Measurements from ENCODE around the gene SLCO4A1. TPM values are rescaled to one million over a fixed set of nuclear protein-coding genes. Genes with fewer than 3 reads are reported as not detected.
A peak's percentile ranks its signal among the peaks of the same experiment; 100 is the strongest.

Gene SLCO4A1
- total RNA-seq, 1 donor from 2014 or later, result 26.5 TPM

GRCh38 chr20:62688855-62689460 lies 46.7 kb downstream of the SLCO4A1 start:
- DNase-seq, result no peak
- H3K4me3 Mint-ChIP-seq (ENCODE audit: unreplicated experiment), result no peak overlapping the region
- no peak overlapping the region for H3K27ac Mint-ChIP-seq (ENCODE audit: unreplicated experiment)
- TF ChIP-seq CTCF (IDR thresholded peaks at IDR 0.05; ENCODE audit: partially characterized antibody, unreplicated experiment), result peak; percentile 26
- H3K27me3 Mint-ChIP-seq (ENCODE audit: unreplicated experiment), result peaks cover 7% of the 10 kb centered on the region
- peaks cover 3% of the 10 kb centered on the region for H3K9me3 Mint-ChIP-seq (ENCODE audit: unreplicated experiment)
- H3K4me1 Mint-ChIP-seq (ENCODE audit: low read depth, unreplicated experiment), result peaks cover 37% of the 10 kb centered on the region
- H3K36me3 Mint-ChIP-seq (ENCODE audit: unreplicated experiment), result no peaks in the 10 kb centered on the region

- no peak overlapping the region for H3K27ac Mint-ChIP-seq (ENCODE audit: unreplicated experiment)
- no peak overlapping the region for H3K4me3 Mint-ChIP-seq (ENCODE audit: unreplicated experiment)
- peaks cover 7% of the 10 kb centered on the region for H3K27me3 Mint-ChIP-seq (ENCODE audit: unreplicated experiment)
- H3K36me3 Mint-ChIP-seq (ENCODE audit: unreplicated experiment), result no peaks in the 10 kb centered on the region
- no peak for DNase-seq
- H3K4me1 Mint-ChIP-seq (ENCODE audit: low read depth, unreplicated experiment), result peaks cover 33% of the 10 kb centered on the region
- H3K9me3 Mint-ChIP-seq (ENCODE audit: unreplicated experiment), result peaks cover 3% of the 10 kb centered on the region
- TF ChIP-seq CTCF (IDR thresholded peaks at IDR 0.05; ENCODE audit: partially characterized antibody, unreplicated experiment), result no peak
Observed at GRCh38 chr20:62689861-62690260, 47.6 kb downstream of the SLCO4A1 start.

- H3K27me3 Mint-ChIP-seq (ENCODE audit: unreplicated experiment), result peaks cover 7% of the 10 kb centered on the region
- peaks cover 32% of the 10 kb centered on the region for H3K4me1 Mint-ChIP-seq (ENCODE audit: low read depth, unreplicated experiment)
- no peak overlapping the region for H3K4me3 Mint-ChIP-seq (ENCODE audit: unreplicated experiment)
- no peak for DNase-seq
- peak overlapping the region; percentile 20 for H3K27ac Mint-ChIP-seq (ENCODE audit: unreplicated experiment)
- peaks cover 5% of the 10 kb centered on the region for H3K9me3 Mint-ChIP-seq (ENCODE audit: unreplicated experiment)
- H3K36me3 Mint-ChIP-seq (ENCODE audit: unreplicated experiment), result no peaks in the 10 kb centered on the region
- no peak for TF ChIP-seq CTCF (IDR thresholded peaks at IDR 0.05; ENCODE audit: partially characterized antibody, unreplicated experiment)
Observed at GRCh38 chr20:62690261-62690820, 48.0 kb downstream of the SLCO4A1 start.

GRCh38 chr20:62691487-62691886 lies 49.2 kb downstream of the SLCO4A1 start:
- no peak overlapping the region for H3K4me3 Mint-ChIP-seq (ENCODE audit: unreplicated experiment)
- H3K36me3 Mint-ChIP-seq (ENCODE audit: unreplicated experiment), result no peaks in the 10 kb centered on the region
- peaks cover 9% of the 10 kb centered on the region for H3K27me3 Mint-ChIP-seq (ENCODE audit: unreplicated experiment)
- H3K4me1 Mint-ChIP-seq (ENCODE audit: low read depth, unreplicated experiment), result peaks cover 23% of the 10 kb centered on the region
- DNase-seq, result no peak
- H3K9me3 Mint-ChIP-seq (ENCODE audit: unreplicated experiment), result peaks cover 4% of the 10 kb centered on the region
- no peak for TF ChIP-seq CTCF (IDR thresholded peaks at IDR 0.05; ENCODE audit: partially characterized antibody, unreplicated experiment)
- H3K27ac Mint-ChIP-seq (ENCODE audit: unreplicated experiment), result no peak overlapping the region

GRCh38 chr20:62692176-62692575 lies 49.9 kb downstream of the SLCO4A1 start:
- H3K27me3 Mint-ChIP-seq (ENCODE audit: unreplicated experiment), result peaks cover 9% of the 10 kb centered on the region
- H3K4me3 Mint-ChIP-seq (ENCODE audit: unreplicated experiment), result no peak overlapping the region
- H3K9me3 Mint-ChIP-seq (ENCODE audit: unreplicated experiment), result peaks cover 4% of the 10 kb centered on the region
- H3K27ac Mint-ChIP-seq (ENCODE audit: unreplicated experiment), result no peak overlapping the region
- peaks cover 23% of the 10 kb centered on the region for H3K4me1 Mint-ChIP-seq (ENCODE audit: low read depth, unreplicated experiment)
- H3K36me3 Mint-ChIP-seq (ENCODE audit: unreplicated experiment), result no peaks in the 10 kb centered on the region
- TF ChIP-seq CTCF (IDR thresholded peaks at IDR 0.05; ENCODE audit: partially characterized antibody, unreplicated experiment), result no peak
- DNase-seq, result no peak

Measured in glutamatergic neuron (in vitro differentiated cells).